Tibial nerve (tissue), 4 donors: Measurements from ENCODE around the gene WWC1.

Experiments used
- CTCF ChIP-seq, 5 experiments: fragments of 200-600 bp in 3 of 5; fragments of 450-650 bp in 2 of 5; sonication (generic) in 3 of 5; IDR thresholded peaks; one replicate each; pipeline ENCODE4 v1.5.1; 2016 to 2019; ENCODE audit warnings: antibody characterized with exemption in 5 of 5, mild to moderate bottlenecking in 3 of 5, moderate library complexity in 2 of 5
- EP300 ChIP-seq, 2 donors: sonication (generic); formaldehyde crosslinking; IDR thresholded peaks; one replicate each; pipeline ENCODE4 v1.6.1; 2017; ENCODE audit warnings: antibody characterized with exemption in 2 of 2, mild to moderate bottlenecking in 1 of 2
- POLR2A ChIP-seq, 2 donors: fragments of 450-650 bp; IDR thresholded peaks; one replicate each; pipeline ENCODE4 v1.6.1; 2017; ENCODE audit warnings: antibody characterized with exemption in 2 of 2, mild to moderate bottlenecking in 2 of 2, moderate library complexity in 2 of 2

- no peak for TF ChIP-seq CTCF (IDR thresholded peaks at IDR 0.05)
- TF ChIP-seq EP300 (IDR thresholded peaks at IDR 0.05) = no peak
- no peak for TF ChIP-seq POLR2A (IDR thresholded peaks at IDR 0.05)
These were observed 37.3 kb upstream of the WWC1 start for GRCh38 chr5:168254013-168254693.
